ENCODE results near the gene IGSF3.

GRCh38 chr1:116667078-116667574 is 407 bp downstream of the IGSF3 start:
- TF ChIP-seq POLR2A (IDR thresholded peaks at IDR 0.05) (no peak), CTCF (IDR thresholded peaks at IDR 0.05) (no peak)

Measured in testis (tissue), 2 donors.